ENCODE results near the gene SLC25A25.
"Not testable (repeated sequence)": the region's sequence is repeated elsewhere in the genome, so short reads cannot be mapped to it uniquely, and the experiment has no call there.

Gene SLC25A25

GRCh38 chr9:128127568-128127989, 59.5 kb downstream of the SLC25A25 start, which contains the start of gene PTGES2:
TSS of gene PTGES2 (minus strand) at chr9:128127729. CDS start at chr9:128127717, 12 bp downstream.
- no peak for TF ChIP-seq JUND (IDR thresholded peaks at IDR 0.05; ENCODE audit: low read depth)
- in situ Hi-C loops (cut with HindIII; ENCODE audit: low pct_unique_long_range_greater_than_20kb, low sequenced_read_pairs), result no loop called here
- peak; percentile 48 to 94 for DNase-seq (ENCODE audit: low read depth in 1 of 2, low spot score in 1 of 2)

- DNase-seq (ENCODE audit: low read depth in 1 of 2, low spot score in 1 of 2), result peak; percentile 48 to 97
- no peak for TF ChIP-seq JUND (IDR thresholded peaks at IDR 0.05; ENCODE audit: low read depth)
- in situ Hi-C loops (cut with HindIII; ENCODE audit: low pct_unique_long_range_greater_than_20kb, low sequenced_read_pairs), result no loop called here
Measured at GRCh38 chr9:128127990-128128835, 60.2 kb downstream of the SLC25A25 start.

GRCh38 chr9:128128836-128129590, 61.0 kb downstream of the SLC25A25 start:
- in situ Hi-C loops (cut with HindIII; ENCODE audit: low pct_unique_long_range_greater_than_20kb, low sequenced_read_pairs), result no loop called here
- DNase-seq (ENCODE audit: low read depth in 1 of 2, low spot score in 1 of 2), result no peak
- TF ChIP-seq JUND (IDR thresholded peaks at IDR 0.05; ENCODE audit: low read depth), result no peak

GRCh38 chr9:128129976-128130590, 62.1 kb downstream of the SLC25A25 start:
- not testable (repeated sequence) for DNase-seq (ENCODE audit: low read depth in 1 of 2, low spot score in 1 of 2)

GRCh38 chr9:128130651-128131050, 62.6 kb downstream of the SLC25A25 start:
- in situ Hi-C loops (cut with HindIII; ENCODE audit: low pct_unique_long_range_greater_than_20kb, low sequenced_read_pairs); DNase-seq (ENCODE audit: low read depth in 1 of 2, low spot score in 1 of 2): not testable (repeated sequence)

More at GRCh38 chr9:128129976-128130590, 62.1 kb downstream of the SLC25A25 start:
- in situ Hi-C loops (cut with HindIII; ENCODE audit: low pct_unique_long_range_greater_than_20kb, low sequenced_read_pairs), result not testable (repeated sequence)

GRCh38 chr9:128131346-128131745, 63.3 kb downstream of the SLC25A25 start:
- DNase-seq (ENCODE audit: low read depth in 1 of 2, low spot score in 1 of 2); in situ Hi-C loops (cut with HindIII; ENCODE audit: low pct_unique_long_range_greater_than_20kb, low sequenced_read_pairs): not testable (repeated sequence)

GRCh38 chr9:128132139-128132538, 64.1 kb downstream of the SLC25A25 start:
- DNase-seq (ENCODE audit: low read depth in 1 of 2, low spot score in 1 of 2); in situ Hi-C loops (cut with HindIII; ENCODE audit: low pct_unique_long_range_greater_than_20kb, low sequenced_read_pairs): not testable (repeated sequence)

- in situ Hi-C loops (cut with HindIII; ENCODE audit: low pct_unique_long_range_greater_than_20kb, low sequenced_read_pairs); DNase-seq (ENCODE audit: low read depth in 1 of 2, low spot score in 1 of 2): not testable (repeated sequence)
Measured at GRCh38 chr9:128135561-128135960, 67.5 kb downstream of the SLC25A25 start.

- in situ Hi-C loops (cut with HindIII; ENCODE audit: low pct_unique_long_range_greater_than_20kb, low sequenced_read_pairs), result no loop called here
- TF ChIP-seq JUND (IDR thresholded peaks at IDR 0.05; ENCODE audit: low read depth), result no peak
- DNase-seq (ENCODE audit: low read depth in 1 of 2, low spot score in 1 of 2), result no peak
Measured at GRCh38 chr9:128136816-128137793, 69.1 kb downstream of the SLC25A25 start.

- in situ Hi-C loops (cut with HindIII; ENCODE audit: low pct_unique_long_range_greater_than_20kb, low sequenced_read_pairs), result no loop called here
- TF ChIP-seq JUND (IDR thresholded peaks at IDR 0.05; ENCODE audit: low read depth), result no peak
- DNase-seq (ENCODE audit: low read depth in 1 of 2, low spot score in 1 of 2), result no peak
Measured at GRCh38 chr9:128138001-128138400, 70.0 kb downstream of the SLC25A25 start.

- no peak for TF ChIP-seq JUND (IDR thresholded peaks at IDR 0.05; ENCODE audit: low read depth)
- in situ Hi-C loops (cut with HindIII; ENCODE audit: low pct_unique_long_range_greater_than_20kb, low sequenced_read_pairs), result no loop called here
- DNase-seq (ENCODE audit: low read depth in 1 of 2, low spot score in 1 of 2), result no peak
Measured at GRCh38 chr9:128139621-128140020, 71.6 kb downstream of the SLC25A25 start.

GRCh38 chr9:128141604-128142003, 73.6 kb downstream of the SLC25A25 start:
- in situ Hi-C loops (cut with HindIII; ENCODE audit: low pct_unique_long_range_greater_than_20kb, low sequenced_read_pairs), result no loop called here
- DNase-seq (ENCODE audit: low read depth in 1 of 2, low spot score in 1 of 2), result no peak
- TF ChIP-seq JUND (IDR thresholded peaks at IDR 0.05; ENCODE audit: low read depth), result no peak
